GM18526 (cell line): Measurements from ENCODE around the gene CEND1.

Source experiments
- POLR2A ChIP-seq: IDR thresholded peaks from 3 replicates; pipeline ENCODE4 v1.6.1; 2011; ENCODE audit not compliant: insufficient read length; ENCODE audit errors: extremely low read depth

CEND1 gene

DNA sequence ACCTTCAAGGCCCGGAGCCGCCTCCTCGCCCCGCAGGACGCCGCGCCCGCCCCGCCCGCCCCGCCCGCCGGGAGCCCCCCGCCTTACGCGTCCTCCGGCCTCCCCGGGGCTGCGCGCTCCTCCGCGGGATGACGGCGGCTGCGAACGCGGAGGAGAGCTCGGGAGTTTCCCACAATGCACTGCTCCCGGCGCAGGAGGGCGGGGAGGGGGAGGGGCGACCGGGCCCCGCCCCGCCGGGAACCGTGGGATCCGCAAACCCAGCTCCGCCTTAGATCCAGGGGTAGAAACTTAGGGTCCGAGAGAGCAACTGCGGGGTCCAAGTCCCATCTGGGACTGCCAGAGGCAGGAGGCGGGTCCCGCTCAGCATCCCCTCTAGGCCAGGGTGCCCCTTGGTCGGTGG, at the start of gene CEND1:
Gene CEND1, minus strand, starts transcription at position 148 of the 400 bp plus-strand sequence. CDS start 1,514 bp downstream, outside the sequence.
- TF ChIP-seq POLR2A, result no peak

GRCh38 chr11:839280-839623, 49.4 kb upstream of the CEND1 start:
- no peak for TF ChIP-seq POLR2A

- no peak for TF ChIP-seq POLR2A
These were observed 48.8 kb upstream of the CEND1 start for GRCh38 chr11:838441-839279.

DNA sequence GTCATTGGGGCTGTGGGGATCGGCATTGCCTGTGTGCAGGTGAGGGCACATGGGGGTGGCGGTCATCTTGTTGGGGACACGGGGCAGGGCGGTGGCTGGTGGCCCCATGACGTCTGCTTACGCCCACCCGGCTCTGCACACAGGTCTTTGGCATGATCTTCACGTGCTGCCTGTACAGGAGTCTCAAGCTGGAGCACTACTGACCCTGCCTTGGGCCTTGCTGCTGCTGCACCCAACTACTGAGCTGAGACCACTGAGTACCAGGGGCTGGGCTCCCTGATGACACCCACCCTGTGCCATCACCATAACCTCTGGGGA, 48.1 kb upstream of the CEND1 start:
- peak; percentile 1 for TF ChIP-seq POLR2A

- TF ChIP-seq POLR2A, result peak; percentile 18
These were observed 47.5 kb upstream of the CEND1 start for GRCh38 chr11:837189-837989.

- no peak for TF ChIP-seq POLR2A
These were observed 46.8 kb upstream of the CEND1 start for GRCh38 chr11:836700-837099.

DNA sequence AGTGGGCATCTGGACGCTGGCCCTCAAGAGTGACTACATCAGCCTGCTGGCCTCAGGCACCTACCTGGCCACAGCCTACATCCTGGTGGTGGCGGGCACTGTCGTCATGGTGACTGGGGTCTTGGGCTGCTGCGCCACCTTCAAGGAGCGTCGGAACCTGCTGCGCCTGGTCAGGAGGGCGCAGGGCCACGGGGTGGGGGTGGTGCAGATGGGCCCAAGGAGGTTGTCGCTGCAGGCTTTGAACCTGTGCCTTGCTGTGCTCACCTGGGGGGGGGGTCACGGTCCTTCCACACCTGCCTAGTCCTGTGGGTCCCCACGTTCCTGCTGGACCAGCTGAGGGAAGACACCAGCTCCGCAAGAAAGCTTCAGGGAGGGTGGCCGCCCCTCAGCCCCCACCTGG, 46.4 kb upstream of the CEND1 start:
- no peak for TF ChIP-seq POLR2A

DNA sequence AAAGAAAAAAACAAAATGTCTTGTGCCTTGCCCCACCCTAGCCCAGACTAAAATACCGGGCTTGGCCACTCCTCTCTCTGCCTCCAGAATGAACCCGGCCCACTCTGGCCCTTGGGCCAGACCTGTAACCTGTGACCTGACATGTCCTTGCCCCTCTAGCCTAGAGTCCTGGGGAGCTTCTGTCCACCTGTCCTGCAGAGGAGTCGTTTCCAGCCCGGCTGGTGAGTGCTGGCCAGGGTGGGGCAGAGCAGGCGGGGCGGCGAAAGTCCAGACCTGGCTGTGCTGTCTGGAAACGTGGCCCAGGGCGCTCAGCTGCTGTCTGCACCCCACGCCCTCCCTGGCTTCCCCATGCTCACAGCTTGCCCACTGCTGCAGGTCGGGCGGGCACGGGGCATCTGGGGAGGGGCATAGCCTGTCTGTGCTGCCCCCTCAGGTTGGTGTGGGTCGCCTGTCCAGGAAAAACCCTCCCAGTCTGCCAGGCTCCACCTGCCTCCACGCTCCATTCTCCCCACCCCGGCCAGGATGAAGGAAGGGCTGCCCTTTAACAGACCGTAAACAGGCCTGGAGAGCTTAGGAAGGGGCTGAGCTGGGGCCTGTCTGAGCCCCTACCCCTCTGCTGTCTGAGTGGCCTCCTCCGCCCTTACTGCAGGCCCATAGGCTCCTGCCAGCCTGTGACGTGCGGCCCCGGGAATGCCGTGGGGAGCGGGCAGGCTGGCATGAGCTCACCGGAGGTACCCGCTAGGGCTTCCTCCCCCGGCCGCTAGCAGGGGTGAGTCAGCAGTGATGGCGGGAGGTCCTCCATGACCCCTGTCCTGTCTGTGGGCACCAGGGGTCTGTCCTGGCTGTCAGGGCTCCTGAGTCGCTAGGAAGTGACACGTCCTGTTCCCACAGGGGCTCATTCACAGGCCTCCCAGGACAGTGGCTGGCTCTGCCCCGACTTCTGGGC, 44.8 kb upstream of the CEND1 start:
- no peak for TF ChIP-seq POLR2A

- TF ChIP-seq POLR2A, result no peak
These were observed 44.0 kb upstream of the CEND1 start for GRCh38 chr11:833849-834311.

GRCh38 chr11:833114-833791, 43.4 kb upstream of the CEND1 start:
- no peak for TF ChIP-seq POLR2A

DNA sequence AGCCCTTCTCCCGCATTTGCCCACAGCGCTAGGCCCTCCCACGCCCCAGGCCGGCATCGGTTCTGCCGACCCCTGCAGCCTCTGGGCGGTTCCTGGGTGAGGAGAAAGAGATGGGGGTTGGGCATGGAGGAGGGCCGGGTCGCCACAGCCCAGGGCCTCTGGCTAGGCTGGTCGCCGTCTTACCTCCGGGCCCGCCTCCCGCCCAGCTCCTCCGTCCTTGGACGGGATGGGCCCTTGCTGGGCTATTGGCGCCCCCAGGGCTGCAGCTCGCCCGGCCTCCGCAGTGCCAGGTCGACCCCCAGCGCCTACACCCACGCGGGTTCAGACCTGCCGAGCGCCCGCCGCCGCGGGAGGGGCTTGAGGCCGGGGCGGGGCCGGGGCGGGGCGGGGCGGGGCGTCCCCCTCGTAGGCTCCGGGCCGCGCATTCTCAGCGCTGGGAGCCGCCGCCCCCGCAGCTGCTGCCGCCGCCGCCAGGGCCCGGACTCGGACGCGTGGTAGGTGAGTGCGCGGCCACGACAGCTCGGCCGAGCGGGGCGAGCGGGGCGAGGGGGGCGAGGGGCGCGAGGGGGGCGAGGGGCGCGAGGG, 42.7 kb upstream of the CEND1 start, which contains the start of gene CD151:
Gene CD151, plus strand, starts transcription at position 424 of the 585 bp plus-strand sequence. CDS start 3,118 bp downstream, outside the sequence.
- TF ChIP-seq POLR2A, result peak; percentile 21

- TF ChIP-seq POLR2A, result no peak
These were observed 42.2 kb upstream of the CEND1 start for GRCh38 chr11:831961-832528.

- TF ChIP-seq POLR2A, result no peak
These were observed 41.4 kb upstream of the CEND1 start for GRCh38 chr11:831118-831864.
